GM18951 (cell line): Measurements from ENCODE around the gene DHPS.

Experiments
- POLR2A ChIP-seq: IDR thresholded peaks from 4 replicates; pipeline ENCODE4 v1.6.1; 2011; ENCODE audit warnings: mild to moderate bottlenecking; ENCODE audit not compliant: insufficient read length, insufficient read depth; ENCODE audit errors: extremely low read depth
- in situ Hi-C: fragments of 300-500 bp; cut with MboI; formaldehyde crosslinking; loops from one replicate; pipeline ENCODE4 v1.12.0; 2022; ENCODE audit warnings: low sequenced_read_pairs, mixed read lengths, inconsistent platforms; ENCODE audit not compliant: unreplicated experiment

The DHPS gene

GRCh38 chr19:12628040-12629022, 53.3 kb downstream of the DHPS start:
- in situ Hi-C loops, result no loop called here
- TF ChIP-seq POLR2A, result no peak

DNA sequence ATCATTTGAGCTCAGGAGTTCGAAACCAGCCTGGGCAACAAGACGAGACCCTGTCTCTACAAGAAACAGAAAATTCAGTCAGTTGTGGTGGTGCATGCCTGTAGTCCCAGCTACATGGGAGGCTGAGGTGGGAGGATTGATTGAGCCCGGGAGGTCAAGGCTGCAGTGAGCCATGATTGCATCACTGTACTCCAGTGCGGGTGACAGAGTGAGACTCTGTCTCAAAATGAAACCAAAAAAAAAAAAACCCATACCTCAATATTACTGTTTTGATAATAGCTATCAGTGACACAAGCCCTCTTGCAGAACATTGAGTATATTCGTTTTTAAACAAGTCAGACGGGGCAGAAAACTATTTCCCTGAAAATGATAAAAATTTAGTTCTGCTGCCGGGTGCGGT, 54.7 kb downstream of the DHPS start:
- in situ Hi-C loops, result no loop called here
- no peak for TF ChIP-seq POLR2A
